ENCODE data around the gene TRIM33. TPM values are rescaled to one million over a fixed set of nuclear protein-coding genes. Genes with fewer than 3 reads are reported as not detected.

The TRIM33 gene
- total RNA-seq = 10 to 100 TPM; 34.2 to 35.6 TPM

- Mint-ChIP-seq H3K4me3 (peak within 1 kb of the TSS; percentile 97), H3K36me3 (ENCODE audit: low read depth) (peaks cover 21% of the 10 kb centered on the region), H3K9me3 (no peaks in the 10 kb centered on the region), H3K27ac (peak within 1 kb of the TSS; percentile 98), H3K27me3 (no peaks in the 10 kb centered on the region), H3K4me1 (ENCODE audit: low read depth) (peaks cover 39% of the 10 kb centered on the region)
- intact Hi-C loops (cut with micrococcal nuclease) = no loop called here
- ATAC-seq (peak; percentile 82), DNase-seq (peak; percentile 92)
- TF ChIP-seq CTCF (IDR thresholded peaks at IDR 0.05) = no peak
- ChIA-PET POLR2A (interaction anchor here (0.6 to 2.4 kb wide), 6 partner anchors 11 to 87 kb away, joined by 3 to 9 read pairs (median 4); partner anchors contain the start of gene BCAS2), CTCF (interaction anchor here (0.9 to 2.0 kb wide), 5 partner anchors 29 to 572 kb away, joined by 3 to 6 read pairs (median 3); no protein-coding TSS in a partner anchor)
Observed at GRCh38 chr1:114511032-114511785, at the start of gene TRIM33. TSS of gene TRIM33 (minus strand) at chr1:114511203. CDS start at chr1:114511076, 127 bp downstream.

- Mint-ChIP-seq H3K4me1 (ENCODE audit: low read depth) (no peaks in the 10 kb centered on the region), H3K36me3 (ENCODE audit: low read depth) (peaks cover 7% of the 10 kb centered on the region), H3K27me3 (no peaks in the 10 kb centered on the region), H3K9me3 (no peaks in the 10 kb centered on the region), H3K27ac (no peak overlapping the region), H3K4me3 (no peak overlapping the region)
- CTCF ChIA-PET = interaction anchor here (0.9 to 1.9 kb wide), 3 partner anchors 10 to 212 kb away, joined by 4 to 6 read pairs (median 4); partner anchors contain the start of gene TRIM33
- POLR2A ChIA-PET = no interaction called here
- DNase-seq (no peak), ATAC-seq (no peak)
- no peak for TF ChIP-seq CTCF (IDR thresholded peaks at IDR 0.05)
- intact Hi-C loops (cut with micrococcal nuclease) = loop anchor here (10.0 kb wide), 1 partner anchor 215 kb away; no protein-coding TSS in a partner anchor
Observed at GRCh38 chr1:114559356-114559755, 48.4 kb upstream of the TRIM33 start.

GRCh38 chr1:114558544-114558943 lies 47.5 kb upstream of the TRIM33 start:
- H3K9me3 Mint-ChIP-seq = no peaks in the 10 kb centered on the region
- intact Hi-C loops (cut with micrococcal nuclease) = loop anchor here (10.0 kb wide), 1 partner anchor 214 kb away; no protein-coding TSS in a partner anchor
- ATAC-seq = no peak
- no peak for DNase-seq
- no peak overlapping the region for H3K27ac Mint-ChIP-seq
- POLR2A ChIA-PET = no interaction called here
- peak; percentile 63 for TF ChIP-seq CTCF (IDR thresholded peaks at IDR 0.05)
- H3K36me3 Mint-ChIP-seq (ENCODE audit: low read depth) = peaks cover 3% of the 10 kb centered on the region
- H3K27me3 Mint-ChIP-seq = no peaks in the 10 kb centered on the region
- H3K4me1 Mint-ChIP-seq (ENCODE audit: low read depth) = no peaks in the 10 kb centered on the region
- CTCF ChIA-PET = interaction anchor here (0.7 kb wide), 1 partner anchor 211 kb away, joined by 5 read pairs; no protein-coding TSS in a partner anchor
- no peak overlapping the region for H3K4me3 Mint-ChIP-seq

- no peaks in the 10 kb centered on the region for H3K27me3 Mint-ChIP-seq
- DNase-seq (no peak), ATAC-seq (no peak)
- peaks cover 2% of the 10 kb centered on the region for H3K36me3 Mint-ChIP-seq (ENCODE audit: low read depth)
- no peak for TF ChIP-seq CTCF (IDR thresholded peaks at IDR 0.05)
- H3K4me3 Mint-ChIP-seq = no peak overlapping the region
- ChIA-PET POLR2A (no interaction called here), CTCF (interaction anchor here (1.1 to 2.3 kb wide), 3 partner anchors 155 to 209 kb away, joined by 3 to 7 read pairs (median 3); no protein-coding TSS in a partner anchor)
- intact Hi-C loops (cut with micrococcal nuclease) = loop anchor here (10.0 kb wide), 1 partner anchor 210 kb away; no protein-coding TSS in a partner anchor
- H3K27ac Mint-ChIP-seq = no peak overlapping the region
- no peaks in the 10 kb centered on the region for H3K4me1 Mint-ChIP-seq (ENCODE audit: low read depth)
- H3K9me3 Mint-ChIP-seq = no peaks in the 10 kb centered on the region
Observed at GRCh38 chr1:114554577-114554976, 43.6 kb upstream of the TRIM33 start.

GRCh38 chr1:114552106-114552639 lies 41.2 kb upstream of the TRIM33 start:
- ChIA-PET POLR2A (no interaction called here), CTCF (no interaction called here)
- DNase-seq (no peak), ATAC-seq (no peak)
- no peaks in the 10 kb centered on the region for H3K9me3 Mint-ChIP-seq
- H3K4me1 Mint-ChIP-seq (ENCODE audit: low read depth) = no peaks in the 10 kb centered on the region
- H3K4me3 Mint-ChIP-seq = no peak overlapping the region
- no peaks in the 10 kb centered on the region for H3K27me3 Mint-ChIP-seq
- intact Hi-C loops (cut with micrococcal nuclease) = loop anchor here (10.0 kb wide), 1 partner anchor 207 kb away; no protein-coding TSS in a partner anchor
- peaks cover 2% of the 10 kb centered on the region for H3K36me3 Mint-ChIP-seq (ENCODE audit: low read depth)
- TF ChIP-seq CTCF (IDR thresholded peaks at IDR 0.05) = no peak
- no peak overlapping the region for H3K27ac Mint-ChIP-seq

Data from activated CD8-positive, alpha-beta T cell treated with anti-CD3 and anti-CD28 coated beads for 36 hours (primary cell).